Activated CD4-positive, alpha-beta T cell treated with anti-CD3 and anti-CD28 coated beads for 48 hours (primary cell): ENCODE data around the gene USP28.
A peak's percentile ranks its signal among the peaks of the same experiment; 100 is the strongest.
"Not testable (repeated sequence)": the region's sequence is repeated elsewhere in the genome, so short reads cannot be mapped to it uniquely, and the experiment has no call there.

Experiments used
- DNase-seq: peaks from one replicate; pipeline ENCODE4 v3.0.0-alpha.2; 2020

Gene USP28

GRCh38 chr11:113829751-113830150, 45.6 kb downstream of the USP28 start:
- no peak for DNase-seq

- no peak for DNase-seq
Observed at GRCh38 chr11:113828191-113828590, 47.2 kb downstream of the USP28 start.

GRCh38 chr11:113827477-113827876, 47.9 kb downstream of the USP28 start:
- no peak for DNase-seq

- no peak for DNase-seq
Observed at GRCh38 chr11:113818426-113818825, 56.9 kb downstream of the USP28 start.

- DNase-seq, result no peak
Observed at GRCh38 chr11:113817626-113818025, 57.7 kb downstream of the USP28 start.

- DNase-seq, result no peak
Observed at GRCh38 chr11:113817162-113817561, 58.2 kb downstream of the USP28 start.

- no peak for DNase-seq
Observed at GRCh38 chr11:113814181-113814580, 61.2 kb downstream of the USP28 start.

GRCh38 chr11:113808931-113809330, 66.4 kb downstream of the USP28 start:
- no peak for DNase-seq

- no peak for DNase-seq
Observed at GRCh38 chr11:113806406-113806805, 69.0 kb downstream of the USP28 start.

GRCh38 chr11:113805640-113806039, 69.7 kb downstream of the USP28 start:
- no peak for DNase-seq

- no peak for DNase-seq
Observed at GRCh38 chr11:113802621-113803020, 72.8 kb downstream of the USP28 start.

- no peak for DNase-seq
Observed at GRCh38 chr11:113796663-113797259, 78.6 kb downstream of the USP28 start.

- DNase-seq, result no peak
Observed at GRCh38 chr11:113789675-113790320, 85.6 kb downstream of the USP28 start.

- not testable (repeated sequence) for DNase-seq
Observed at GRCh38 chr11:113789016-113789415, 86.4 kb downstream of the USP28 start.

GRCh38 chr11:113782134-113782533, 93.2 kb downstream of the USP28 start:
- DNase-seq, result no peak

- DNase-seq, result no peak
Observed at GRCh38 chr11:113781682-113782081, 93.7 kb downstream of the USP28 start.

- DNase-seq, result no peak
Observed at GRCh38 chr11:113779496-113779895, 95.9 kb downstream of the USP28 start, which contains the start of gene CLDN25. TSS of gene CLDN25 (plus strand) at chr11:113779796. CDS start at chr11:113779796, 0 bp downstream.

- no peak for DNase-seq
Observed at GRCh38 chr11:113778111-113778910, 97.1 kb downstream of the USP28 start.

GRCh38 chr11:113774174-113774503, 101.2 kb downstream of the USP28 start:
- DNase-seq, result no peak

- peak; percentile 95 for DNase-seq
Observed at GRCh38 chr11:113773416-113774173, 101.8 kb downstream of the USP28 start, which contains the start of gene ZW10. TSS of gene ZW10 (minus strand) at chr11:113773692. CDS start at chr11:113773666, 26 bp downstream.

- no peak for DNase-seq
Observed at GRCh38 chr11:113773092-113773415, 102.3 kb downstream of the USP28 start.

GRCh38 chr11:113771964-113772363, 103.4 kb downstream of the USP28 start:
- no peak for DNase-seq

- DNase-seq, result no peak
Observed at GRCh38 chr11:113764527-113765219, 110.7 kb downstream of the USP28 start.
